Measurements from ENCODE around the gene OR3A2. TPM values are rescaled to one million over a fixed set of nuclear protein-coding genes. Genes with fewer than 3 reads are reported as not detected.

The OR3A2 gene
- total and polyA plus RNA-seq, 7 donors, result 0.04 to 0.40 (median 0.36) TPM; not detected in 4

DNA sequence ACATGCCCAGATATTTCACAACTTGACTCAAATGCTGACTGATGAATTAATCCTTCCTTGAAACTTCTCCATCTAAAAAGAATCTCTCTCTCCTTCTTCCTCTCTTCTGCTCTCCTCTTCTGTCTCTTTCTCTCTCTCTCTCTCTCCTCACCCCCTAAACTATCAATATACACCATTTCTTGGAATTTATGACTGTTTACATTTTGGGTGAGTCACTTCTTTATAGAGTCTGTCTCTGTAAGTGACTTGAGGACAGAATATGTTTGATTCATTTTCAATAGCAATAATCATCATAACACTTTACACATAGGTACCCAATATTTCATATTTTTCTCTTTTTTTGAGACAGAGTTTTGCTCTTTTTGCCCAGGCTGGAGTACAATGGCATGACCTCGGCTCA, 103.2 kb downstream of the OR3A2 start:
- TF ChIP-seq, protein P1, sequence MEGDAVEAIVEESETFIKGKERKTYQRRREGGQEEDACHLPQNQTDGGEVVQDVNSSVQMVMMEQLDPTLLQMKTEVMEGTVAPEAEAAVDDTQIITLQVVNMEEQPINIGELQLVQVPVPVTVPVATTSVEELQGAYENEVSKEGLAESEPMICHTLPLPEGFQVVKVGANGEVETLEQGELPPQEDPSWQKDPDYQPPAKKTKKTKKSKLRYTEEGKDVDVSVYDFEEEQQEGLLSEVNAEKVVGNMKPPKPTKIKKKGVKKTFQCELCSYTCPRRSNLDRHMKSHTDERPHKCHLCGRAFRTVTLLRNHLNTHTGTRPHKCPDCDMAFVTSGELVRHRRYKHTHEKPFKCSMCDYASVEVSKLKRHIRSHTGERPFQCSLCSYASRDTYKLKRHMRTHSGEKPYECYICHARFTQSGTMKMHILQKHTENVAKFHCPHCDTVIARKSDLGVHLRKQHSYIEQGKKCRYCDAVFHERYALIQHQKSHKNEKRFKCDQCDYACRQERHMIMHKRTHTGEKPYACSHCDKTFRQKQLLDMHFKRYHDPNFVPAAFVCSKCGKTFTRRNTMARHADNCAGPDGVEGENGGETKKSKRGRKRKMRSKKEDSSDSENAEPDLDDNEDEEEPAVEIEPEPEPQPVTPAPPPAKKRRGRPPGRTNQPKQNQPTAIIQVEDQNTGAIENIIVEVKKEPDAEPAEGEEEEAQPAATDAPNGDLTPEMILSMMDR (IDR thresholded peaks at IDR 0.05), result no peak
- ATAC-seq, result no peak

DNA sequence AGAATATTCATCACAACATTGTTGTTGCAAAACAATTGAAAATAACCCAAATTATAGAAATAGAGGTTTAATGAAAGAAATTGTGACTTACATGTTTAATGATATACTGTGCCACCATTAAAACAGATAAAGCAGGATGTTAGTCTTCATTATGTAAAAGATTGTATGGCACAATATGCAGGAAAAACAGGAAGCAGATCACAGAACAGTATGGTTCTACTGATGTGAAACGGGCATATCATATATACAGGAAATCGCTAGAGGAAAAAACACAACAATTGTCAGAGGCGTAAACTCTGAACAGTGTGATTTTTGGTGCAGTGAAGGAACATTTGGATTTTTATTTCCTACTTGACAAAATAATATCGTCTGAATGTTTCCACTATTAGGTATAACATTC, 110.0 kb downstream of the OR3A2 start:
- peaks cover 3% of the 10 kb centered on the region for H3K9me3 ChIP-seq
- TF ChIP-seq, protein P1 (IDR thresholded peaks at IDR 0.05), result no peak
- no peak overlapping the region for H3K4me3 ChIP-seq
- no peaks in the 10 kb centered on the region for H3K36me3 ChIP-seq (ENCODE audit: insufficient read depth in 1 of 2, low read depth in 1 of 2)
- no peak overlapping the region for H3K27ac ChIP-seq
- no peaks in the 10 kb centered on the region for H3K4me1 ChIP-seq
- no peaks in the 10 kb centered on the region for H3K27me3 ChIP-seq (ENCODE audit: insufficient read depth in 3 of 3, low read length in 2 of 3)
- no peak for DNase-seq
- WGBS, 3 donors, result 71 to 80% (median 77%) methylated on average over 4 of the region's 4 CpGs
- ATAC-seq, result no peak
- intact Hi-C loops (cut with DNase I), result no loop called here

More for the DNA sequence above, 103.2 kb downstream of the OR3A2 start:
- Histone ChIP-seq H3K27me3 (ENCODE audit: insufficient read depth in 3 of 3, low read length in 2 of 3) (peaks cover 0 to 6% (median 2%) of the 10 kb centered on the region in 3 donors), H3K36me3 (ENCODE audit: insufficient read depth in 1 of 2, low read depth in 1 of 2) (no peaks in the 10 kb centered on the region), H3K4me3 (no peak overlapping the region), H3K27ac (no peak overlapping the region), H3K9me3 (no peaks in the 10 kb centered on the region), H3K4me1 (no peaks in the 10 kb centered on the region)
- intact Hi-C loops (cut with DNase I), result no loop called here
- DNase-seq, result no peak
- WGBS, 3 donors, result 72 to 91% (median 90%) methylated on average over 1 of the region's 1 CpG

DNA sequence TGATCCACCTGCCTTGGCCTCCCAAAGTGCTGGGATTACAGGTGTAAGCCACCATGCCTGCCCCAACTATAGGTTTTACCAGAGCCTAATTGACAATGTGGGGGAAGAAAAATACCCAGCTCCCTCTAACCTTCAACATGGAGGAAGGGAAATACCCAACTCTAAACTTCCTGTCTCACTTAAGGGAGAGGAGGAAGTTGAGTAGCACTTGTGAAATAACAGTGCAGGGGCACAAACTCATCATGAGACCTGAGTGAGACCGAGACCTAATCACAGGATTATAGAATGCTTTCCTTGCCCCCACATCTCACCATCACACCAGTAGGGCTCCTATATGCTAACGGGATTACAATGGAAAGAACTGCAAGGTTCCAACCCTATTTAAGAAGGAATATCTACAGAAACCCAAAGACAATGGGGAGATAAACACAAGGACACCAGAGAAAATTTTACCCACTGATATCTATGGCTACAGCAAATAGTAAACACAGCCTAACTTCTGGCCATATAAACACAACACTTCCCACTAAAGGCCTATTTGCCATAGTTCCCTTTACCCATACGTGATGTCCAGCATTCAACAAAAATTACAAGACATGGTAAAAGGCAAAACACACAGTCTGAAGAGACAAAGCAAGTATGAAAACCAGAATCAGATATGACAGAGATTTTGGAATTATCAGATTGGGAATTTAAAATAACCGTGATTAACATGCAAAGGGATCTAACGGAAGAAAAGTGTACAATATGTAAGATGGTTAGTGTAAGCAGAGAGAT, 114.8 kb downstream of the OR3A2 start:
- no peaks in the 10 kb centered on the region for H3K36me3 ChIP-seq (ENCODE audit: insufficient read depth in 1 of 2, low read depth in 1 of 2)
- peaks cover 3% of the 10 kb centered on the region for H3K9me3 ChIP-seq
- intact Hi-C loops (cut with DNase I), result no loop called here
- 87 to 92% (median 90%) methylated on average over 5 of the region's 5 CpGs for WGBS, 3 donors
- H3K4me3 ChIP-seq, result no peak overlapping the region
- TF ChIP-seq, protein P1 (IDR thresholded peaks at IDR 0.05), result no peak
- H3K27ac ChIP-seq, result no peak overlapping the region
- peaks cover 0 to 1% (median 0%) of the 10 kb centered on the region in 3 donors for H3K27me3 ChIP-seq (ENCODE audit: insufficient read depth in 3 of 3, low read length in 2 of 3)
- no peak for DNase-seq
- H3K4me1 ChIP-seq, result no peaks in the 10 kb centered on the region
- ATAC-seq, result no peak

DNA sequence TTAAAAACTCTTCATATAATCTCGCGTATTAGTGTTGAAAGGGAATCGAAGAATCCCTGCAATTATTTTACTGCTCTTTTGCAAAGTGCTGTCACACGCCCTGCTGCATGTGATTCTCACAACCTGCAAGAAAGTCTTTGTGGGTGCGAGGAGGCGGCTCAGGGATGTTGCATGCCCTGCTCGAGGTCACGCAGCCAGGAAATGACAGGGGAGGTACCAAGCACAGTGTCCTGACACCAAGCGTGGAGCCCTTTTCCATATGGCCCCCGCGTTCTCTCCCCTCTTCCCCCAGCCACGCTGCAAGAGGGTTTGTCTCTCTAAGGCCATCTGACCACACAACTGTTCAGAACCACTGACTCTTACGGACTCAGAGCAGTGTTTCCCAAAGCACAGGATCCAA, 125.5 kb downstream of the OR3A2 start:
- no peaks in the 10 kb centered on the region for H3K4me1 ChIP-seq
- TF ChIP-seq, protein P1 (IDR thresholded peaks at IDR 0.05), result no peak
- ATAC-seq (no peak), DNase-seq (no peak)
- intact Hi-C loops (cut with DNase I), result no loop called here
- peaks cover 0 to 4% (median 2%) of the 10 kb centered on the region in 3 donors for H3K27me3 ChIP-seq (ENCODE audit: insufficient read depth in 3 of 3, low read length in 2 of 3)
- H3K4me3 ChIP-seq, result no peak overlapping the region
- no peaks in the 10 kb centered on the region for H3K36me3 ChIP-seq (ENCODE audit: insufficient read depth in 1 of 2, low read depth in 1 of 2)
- H3K9me3 ChIP-seq, result no peaks in the 10 kb centered on the region
- H3K27ac ChIP-seq, result no peak overlapping the region
- WGBS, 3 donors, result 67 to 70% (median 70%) methylated on average over 13 of the region's 13 CpGs
